Thyroid gland (tissue), 4 donors: ENCODE measurements around the gene SIGLEC10.

ENCODE experiments used
- POLR2A ChIP-seq, 2 donors: fragments of 450-650 bp; IDR thresholded peaks; one replicate each; pipeline ENCODE4 v1.6.1; 2017; ENCODE audit warnings: antibody characterized with exemption in 2 of 2, mild to moderate bottlenecking in 2 of 2, moderate library complexity in 1 of 2
- TF ChIP-seq, protein P1 (sequence below), 6 experiments: fragments of 200-600 bp in 3 of 6; fragments of 450-650 bp in 3 of 6; sonication (generic) in 3 of 6; IDR thresholded peaks; one replicate each; pipeline ENCODE4 v1.5.1; 2016 to 2019; ENCODE audit warnings: antibody characterized with exemption in 6 of 6, mild to moderate bottlenecking in 2 of 6, inconsistent platforms in 1 of 6, moderate library complexity in 1 of 6

GRCh38 chr19:51387924-51388389, 29.5 kb downstream of the SIGLEC10 start, which contains the start of gene LIM2:
- no peak for TF ChIP-seq POLR2A (IDR thresholded peaks at IDR 0.05)
- TF ChIP-seq, protein P1, sequence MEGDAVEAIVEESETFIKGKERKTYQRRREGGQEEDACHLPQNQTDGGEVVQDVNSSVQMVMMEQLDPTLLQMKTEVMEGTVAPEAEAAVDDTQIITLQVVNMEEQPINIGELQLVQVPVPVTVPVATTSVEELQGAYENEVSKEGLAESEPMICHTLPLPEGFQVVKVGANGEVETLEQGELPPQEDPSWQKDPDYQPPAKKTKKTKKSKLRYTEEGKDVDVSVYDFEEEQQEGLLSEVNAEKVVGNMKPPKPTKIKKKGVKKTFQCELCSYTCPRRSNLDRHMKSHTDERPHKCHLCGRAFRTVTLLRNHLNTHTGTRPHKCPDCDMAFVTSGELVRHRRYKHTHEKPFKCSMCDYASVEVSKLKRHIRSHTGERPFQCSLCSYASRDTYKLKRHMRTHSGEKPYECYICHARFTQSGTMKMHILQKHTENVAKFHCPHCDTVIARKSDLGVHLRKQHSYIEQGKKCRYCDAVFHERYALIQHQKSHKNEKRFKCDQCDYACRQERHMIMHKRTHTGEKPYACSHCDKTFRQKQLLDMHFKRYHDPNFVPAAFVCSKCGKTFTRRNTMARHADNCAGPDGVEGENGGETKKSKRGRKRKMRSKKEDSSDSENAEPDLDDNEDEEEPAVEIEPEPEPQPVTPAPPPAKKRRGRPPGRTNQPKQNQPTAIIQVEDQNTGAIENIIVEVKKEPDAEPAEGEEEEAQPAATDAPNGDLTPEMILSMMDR (IDR thresholded peaks at IDR 0.05) = no peak
